HG03135 (cell line): ENCODE measurements around the gene KIF11.

Experiments
- ATAC-seq: cut with Tn5 transposase; IDR thresholded peaks from one replicate; pipeline ENCODE4 v1.9.1; 2021; ENCODE audit warnings: mild to moderate bottlenecking, moderate library complexity; ENCODE audit not compliant: unreplicated experiment

The KIF11 gene

DNA sequence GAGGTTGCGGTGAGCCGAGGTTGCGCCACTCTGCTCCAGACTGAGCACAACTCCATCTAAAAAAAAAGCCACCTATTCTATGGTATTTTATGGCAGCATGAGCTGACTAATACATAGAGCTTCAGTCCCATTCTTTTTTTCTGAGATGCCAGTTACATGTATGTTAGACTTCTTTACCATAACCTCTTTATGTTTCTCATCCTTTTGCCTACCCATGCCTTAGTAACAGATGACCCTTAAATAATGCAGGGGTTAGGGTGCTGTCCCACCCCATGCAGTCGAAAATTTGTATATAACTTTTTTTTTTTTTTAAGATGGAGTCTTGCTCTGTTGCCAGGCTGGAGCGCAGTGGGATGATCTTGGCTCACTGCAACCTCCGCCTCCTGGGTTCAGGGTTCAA is 74.1 kb downstream of the KIF11 start:
- ATAC-seq = no peak

DNA sequence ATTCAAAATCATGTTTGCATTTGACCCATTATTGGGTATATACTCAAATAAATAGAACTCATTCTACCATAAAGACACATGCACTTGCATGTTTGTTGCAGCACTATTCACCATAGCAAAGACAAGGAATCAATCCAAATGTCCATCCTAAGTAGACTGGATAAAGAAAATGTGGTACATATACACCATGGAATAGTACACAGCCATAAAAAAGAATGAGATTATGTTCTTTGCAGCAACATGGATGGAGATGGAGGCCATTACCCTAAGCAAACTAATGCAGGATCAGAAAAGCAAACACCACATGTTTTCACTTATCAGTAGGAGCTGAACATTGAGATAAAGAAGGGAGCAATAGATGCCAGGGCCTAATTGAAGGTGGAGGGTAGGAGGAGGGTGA is 84.8 kb downstream of the KIF11 start:
- no peak for ATAC-seq

- ATAC-seq = no peak
These were observed 85.3 kb downstream of the KIF11 start for GRCh38 chr10:92678206-92678605.

GRCh38 chr10:92681306-92681834 is 88.4 kb downstream of the KIF11 start:
- ATAC-seq = no peak

DNA sequence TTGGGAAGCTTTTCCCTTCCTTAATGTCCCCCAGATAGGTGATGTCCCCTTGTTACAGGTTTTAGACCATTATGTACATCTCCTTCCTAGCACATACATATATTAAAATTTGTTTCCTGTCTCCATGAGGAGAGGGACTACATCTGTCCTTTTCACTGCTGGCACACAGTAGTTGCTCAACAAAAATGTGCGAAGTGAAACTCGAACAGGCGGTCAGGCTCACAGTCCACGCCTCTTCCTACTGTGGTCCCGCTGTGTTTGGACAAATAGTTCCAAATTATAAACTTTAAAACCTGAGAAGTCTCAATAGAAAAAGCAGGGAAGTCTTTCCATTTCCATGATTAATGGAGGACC is 95.6 kb downstream of the KIF11 start:
- no peak for ATAC-seq

DNA sequence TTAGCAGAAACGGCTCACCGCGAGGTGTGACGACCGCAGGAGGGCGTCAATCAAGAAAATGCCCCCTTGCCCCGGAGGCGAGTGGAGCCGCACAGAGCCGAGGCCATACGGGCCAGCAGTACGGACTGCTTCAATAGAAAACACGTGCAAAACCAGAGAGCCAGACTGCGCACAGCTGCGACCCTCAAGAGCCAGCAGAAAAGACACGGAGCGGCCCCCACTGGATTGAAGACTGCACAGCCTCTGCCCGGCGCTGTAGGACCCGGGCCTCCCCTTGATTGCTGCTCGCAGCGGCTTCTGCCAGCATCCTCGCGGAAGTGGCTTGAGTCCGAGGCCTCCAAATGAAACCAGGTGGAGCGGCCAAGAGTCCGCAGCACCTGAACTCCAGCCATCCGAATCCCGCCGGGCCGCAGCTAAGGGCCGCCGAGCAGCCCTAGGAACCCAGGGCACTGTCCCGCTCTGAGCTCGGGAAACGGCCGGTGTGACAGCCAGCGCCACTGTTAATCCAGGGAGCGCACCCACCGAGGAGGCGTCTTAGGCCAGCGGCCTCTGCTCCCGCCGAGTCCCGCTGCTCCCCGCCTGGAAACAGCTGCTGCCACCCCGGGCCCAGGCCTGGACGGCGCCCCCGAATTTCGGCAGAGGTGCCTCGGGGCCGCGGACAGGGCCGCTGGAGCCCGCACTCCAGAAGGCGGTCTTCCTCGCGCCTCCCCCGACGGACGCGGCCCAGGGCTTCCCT is 96.2 kb downstream of the KIF11 start:
- peak; percentile 31 for ATAC-seq

DNA sequence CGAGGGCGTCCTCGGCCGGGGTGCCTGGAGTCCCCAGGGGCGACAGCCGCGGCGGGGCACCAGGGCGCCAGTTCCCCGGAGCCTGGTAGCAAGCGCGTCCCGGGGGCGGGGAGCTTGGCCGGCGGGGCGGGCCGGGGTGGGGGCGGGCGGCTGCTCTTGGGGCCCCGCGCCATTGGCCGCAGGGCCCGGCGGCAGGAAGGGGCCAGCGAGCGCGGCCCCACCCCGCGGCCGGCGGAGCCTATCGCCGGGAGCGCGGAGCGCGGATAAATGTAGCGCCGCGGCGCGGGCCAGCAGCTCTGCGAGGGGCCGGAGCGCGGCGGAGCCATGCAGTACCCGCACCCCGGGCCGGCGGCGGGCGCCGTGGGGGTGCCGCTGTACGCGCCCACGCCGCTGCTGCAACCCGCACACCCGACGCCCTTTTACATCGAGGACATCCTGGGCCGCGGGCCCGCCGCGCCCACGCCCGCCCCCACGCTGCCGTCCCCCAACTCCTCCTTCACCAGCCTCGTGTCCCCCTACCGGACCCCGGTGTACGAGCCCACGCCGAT is 96.8 kb downstream of the KIF11 start, which contains the start of gene HHEX:
Gene HHEX, plus strand, starts transcription at position 293 of the 548 bp plus-strand sequence. Its CDS starts 32 bp downstream, at position 325.
- ATAC-seq = peak; percentile 46

DNA sequence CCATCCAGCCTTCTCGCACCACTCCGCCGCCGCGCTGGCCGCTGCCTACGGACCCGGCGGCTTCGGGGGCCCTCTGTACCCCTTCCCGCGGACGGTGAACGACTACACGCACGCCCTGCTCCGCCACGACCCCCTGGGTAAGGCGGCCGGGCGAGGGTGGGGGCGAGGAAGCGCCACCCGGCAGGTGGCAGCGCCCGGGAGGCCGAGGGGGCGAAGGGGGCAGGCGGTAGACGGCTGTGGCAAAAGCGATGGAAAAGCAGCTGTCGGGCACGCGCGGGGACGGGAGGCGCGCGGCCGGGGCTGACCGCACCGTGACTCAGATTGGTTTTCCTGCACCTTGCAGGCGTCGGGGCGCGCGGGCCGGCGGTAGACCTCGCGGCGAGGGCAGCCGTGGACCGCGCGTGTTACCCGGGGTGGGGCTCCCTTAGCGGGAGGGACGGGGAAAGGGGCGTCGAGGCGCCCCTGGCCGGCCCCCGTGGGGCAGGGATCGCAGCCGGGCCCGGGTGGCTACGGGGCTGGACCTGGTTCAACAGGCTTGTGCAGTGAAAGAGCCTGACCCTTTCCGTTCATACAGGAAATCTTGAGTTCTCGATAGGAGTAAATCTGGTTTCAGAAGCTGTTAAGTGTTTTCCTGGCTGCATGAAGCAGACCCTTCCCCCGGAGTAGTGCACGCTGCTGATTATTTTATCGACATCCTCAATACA is 97.4 kb downstream of the KIF11 start:
- ATAC-seq = peak; percentile 23

DNA sequence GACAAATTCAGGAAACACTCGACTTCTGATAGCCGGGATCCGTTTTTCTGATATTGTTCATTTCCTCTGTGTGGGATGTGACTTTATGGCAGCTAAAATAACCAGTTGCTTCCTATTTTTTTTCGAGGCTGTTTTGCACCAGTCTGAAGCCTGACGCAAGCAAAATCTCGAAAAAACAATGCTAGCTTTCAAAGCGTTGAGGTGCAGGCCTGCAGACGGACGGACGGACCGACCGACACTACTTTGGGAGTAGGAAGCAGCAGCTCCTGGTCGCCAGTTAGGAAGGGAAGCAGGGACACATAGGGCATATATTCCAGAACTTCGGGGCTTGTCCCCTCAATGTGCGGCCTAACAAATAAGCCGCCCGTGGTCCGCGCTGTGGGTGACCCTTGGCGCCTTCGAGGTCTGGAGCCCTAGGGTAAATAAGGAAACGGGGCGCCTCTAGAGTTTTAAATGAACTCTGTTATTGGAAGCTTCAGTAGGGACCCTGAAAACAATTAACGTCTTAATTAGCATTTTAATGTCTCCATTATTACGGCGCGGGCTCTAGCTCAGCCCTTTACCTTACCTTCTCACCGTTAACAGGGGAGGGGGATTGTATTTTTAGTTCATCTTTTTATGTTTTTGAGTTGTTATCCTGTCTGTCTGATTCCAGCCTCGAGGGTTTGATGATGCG is 98.1 kb downstream of the KIF11 start:
- ATAC-seq = no peak

- no peak for ATAC-seq
These were observed 98.7 kb downstream of the KIF11 start for GRCh38 chr10:92691591-92692079.

DNA sequence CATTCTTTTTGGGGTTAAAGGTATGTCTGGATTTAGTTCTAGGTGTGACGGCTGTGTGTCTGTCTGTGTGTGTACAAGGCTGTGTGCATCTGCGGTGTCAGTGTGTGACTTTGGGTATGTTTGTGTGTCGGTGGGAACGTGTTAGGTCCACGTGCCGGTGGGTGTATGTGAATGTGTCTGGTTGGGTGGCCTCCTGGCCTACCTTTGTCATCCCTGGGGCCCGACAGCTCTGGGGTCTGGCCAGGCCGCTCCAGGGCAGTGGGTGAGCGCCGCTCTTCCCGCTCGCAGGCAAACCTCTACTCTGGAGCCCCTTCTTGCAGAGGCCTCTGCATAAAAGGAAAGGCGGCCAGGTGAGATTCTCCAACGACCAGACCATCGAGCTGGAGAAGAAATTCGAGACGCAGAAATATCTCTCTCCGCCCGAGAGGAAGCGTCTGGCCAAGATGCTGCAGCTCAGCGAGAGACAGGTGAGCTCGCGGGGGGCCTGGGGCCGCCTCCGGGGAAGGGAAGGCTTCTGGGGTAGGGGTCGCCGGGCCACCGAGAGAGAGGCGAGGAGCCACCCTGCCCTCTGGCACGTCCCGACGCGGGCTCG is 99.2 kb downstream of the KIF11 start:
- no peak for ATAC-seq

DNA sequence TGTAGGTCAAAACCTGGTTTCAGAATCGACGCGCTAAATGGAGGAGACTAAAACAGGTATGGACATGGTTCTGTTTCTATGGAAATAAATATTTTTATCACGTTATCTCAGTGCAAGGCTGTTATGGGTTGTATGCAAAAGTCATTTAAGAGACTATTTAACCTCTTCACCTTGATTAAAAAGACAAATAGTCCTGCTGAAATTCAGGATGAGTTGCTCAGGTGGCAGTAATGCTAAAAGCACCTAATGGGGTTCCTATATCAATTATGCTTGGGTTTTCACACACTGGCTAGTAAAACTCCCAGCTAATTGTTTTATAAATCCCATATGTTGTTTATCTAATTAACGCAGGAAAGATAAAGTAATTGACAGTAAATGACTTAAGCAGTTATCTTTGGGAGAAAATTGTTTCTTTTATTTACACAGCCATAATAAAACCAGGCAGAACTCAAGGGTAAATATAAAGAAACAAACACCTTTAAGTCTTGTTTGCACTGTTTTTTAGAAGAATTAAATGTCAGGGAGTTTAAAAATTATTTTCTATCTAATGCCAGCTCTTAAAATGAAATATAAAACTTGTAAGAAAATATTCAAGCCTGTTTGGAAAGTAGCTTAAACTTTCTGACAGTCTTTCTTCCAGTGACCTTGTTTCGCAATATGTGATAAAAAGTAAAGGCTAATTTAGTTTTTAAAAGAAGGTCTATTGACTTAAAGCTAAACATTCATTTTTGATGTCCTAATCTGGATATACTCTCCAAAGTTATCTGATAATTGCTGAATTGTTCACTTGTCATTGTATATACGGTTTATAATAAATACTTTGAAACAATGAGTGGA is 100.0 kb downstream of the KIF11 start:
- no peak for ATAC-seq

DNA sequence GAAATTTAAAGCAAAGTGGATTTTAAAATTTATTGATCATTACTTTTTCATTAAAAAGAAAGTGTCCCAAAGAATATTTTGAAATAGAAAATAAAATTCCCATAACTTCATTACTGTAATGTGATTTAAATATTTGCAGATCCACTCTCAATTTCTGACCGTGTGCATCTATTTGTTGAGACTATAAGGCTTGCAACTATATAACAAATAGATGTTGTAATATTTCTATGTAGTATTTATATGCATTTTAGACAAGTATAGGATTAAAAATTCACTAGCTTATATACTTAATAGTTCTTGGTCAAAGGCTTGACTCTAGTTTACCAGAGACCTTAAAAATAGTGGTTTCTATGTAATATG is 100.6 kb downstream of the KIF11 start:
- ATAC-seq = no peak

DNA sequence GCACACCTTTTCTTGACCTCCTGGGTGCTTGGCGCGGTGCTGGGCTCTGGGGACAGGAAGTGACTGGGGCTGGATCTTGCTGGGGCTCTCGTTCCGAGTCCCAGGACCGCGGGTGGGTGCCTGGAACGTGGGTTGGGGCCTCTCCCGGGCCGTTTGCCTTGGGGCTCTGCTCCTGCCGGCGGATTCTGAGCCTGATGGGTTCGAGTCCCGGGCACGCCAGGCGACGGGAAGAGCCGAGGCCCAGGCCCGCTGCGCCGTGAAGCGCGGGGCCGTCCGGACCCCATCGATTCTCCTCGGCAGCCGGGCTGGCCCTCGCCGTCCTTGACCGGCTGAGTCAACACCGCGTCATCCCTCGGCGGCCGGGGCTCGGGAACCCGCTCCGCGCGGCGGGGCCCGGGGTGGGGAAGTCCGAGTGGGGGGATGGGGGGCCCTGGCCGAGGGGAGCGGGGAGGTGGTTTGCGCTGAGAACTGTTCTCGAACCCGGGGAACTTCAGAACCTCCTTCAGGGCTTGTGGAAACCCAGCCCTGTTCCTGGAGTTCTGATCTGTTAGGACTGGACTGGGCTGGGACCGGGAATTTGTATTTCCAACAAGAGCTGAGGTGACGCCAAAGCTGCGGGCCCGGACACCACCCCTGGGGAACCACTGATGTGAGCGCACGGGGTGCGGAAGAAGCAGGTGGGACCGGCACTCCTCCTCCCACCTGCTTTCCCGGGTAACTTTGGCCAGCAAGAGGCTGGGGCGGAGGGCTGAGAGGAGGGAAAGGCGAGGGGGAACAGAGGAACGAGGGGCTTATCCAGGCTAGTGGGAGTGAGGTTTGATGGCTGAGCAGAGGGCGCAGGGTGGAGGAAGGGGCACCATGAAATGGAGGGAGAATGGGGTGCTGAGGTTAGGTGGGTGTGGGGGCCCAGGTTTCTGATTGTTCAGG is 103.0 kb downstream of the KIF11 start:
- ATAC-seq = no peak

DNA sequence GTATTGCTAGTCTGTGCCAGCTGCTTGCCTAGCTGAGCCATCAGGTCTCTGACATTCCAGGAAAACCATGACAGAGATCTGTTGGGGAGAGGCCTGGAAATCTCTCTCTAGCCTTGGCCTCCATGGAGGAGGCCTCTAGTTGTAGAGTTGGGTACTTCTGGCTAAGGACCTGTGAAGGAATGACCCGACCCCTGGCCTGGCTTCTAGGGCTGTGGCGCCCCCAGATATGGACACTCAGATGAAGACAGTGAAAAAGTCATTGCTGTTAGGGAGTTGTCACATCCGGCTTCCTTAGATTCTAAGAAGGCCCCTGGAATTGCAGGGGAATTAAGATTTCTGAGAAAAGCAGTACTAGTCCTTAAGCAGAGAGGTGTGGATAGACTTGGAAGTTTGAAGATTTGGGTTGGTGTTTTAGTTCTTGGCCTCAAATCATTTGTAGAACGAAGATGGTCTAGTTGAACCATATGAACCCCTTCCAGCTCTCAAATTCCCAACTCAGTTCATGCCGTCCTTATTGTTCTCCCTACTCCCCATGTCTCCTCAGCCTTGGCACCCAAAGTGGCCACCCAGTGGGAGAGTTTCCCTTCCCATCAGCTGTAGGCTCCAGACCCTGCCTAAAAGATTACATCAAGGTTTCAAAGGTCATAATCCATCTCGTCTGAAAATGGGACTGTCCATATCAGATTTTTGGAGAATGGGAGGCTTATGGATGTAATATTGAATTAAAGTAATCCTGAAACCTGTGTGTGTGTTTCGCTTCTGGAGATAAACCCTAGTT is 103.9 kb downstream of the KIF11 start:
- no peak for ATAC-seq

GRCh38 chr10:92697663-92698511 is 105.0 kb downstream of the KIF11 start:
- ATAC-seq = no peak

DNA sequence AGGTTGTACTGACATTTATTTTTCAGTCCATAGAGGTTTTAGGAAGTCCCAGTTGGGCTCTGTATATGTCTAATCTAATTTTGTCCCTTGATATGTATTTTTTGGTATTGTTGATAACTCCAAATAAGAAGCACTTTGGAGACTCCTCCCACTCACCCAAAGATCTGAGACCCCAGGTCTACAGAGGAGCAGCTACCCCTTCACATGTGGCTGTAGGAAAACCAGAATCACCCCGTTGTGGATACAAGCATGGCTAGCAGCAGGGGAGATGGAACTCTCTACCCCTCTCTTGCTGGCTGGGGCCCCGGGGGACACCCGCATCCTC is 106.2 kb downstream of the KIF11 start:
- ATAC-seq = no peak
